HG02642 (cell line): ENCODE measurements around the gene EPHB1.

ENCODE experiments used
- ATAC-seq: cut with Tn5 transposase; IDR thresholded peaks from one replicate; pipeline ENCODE4 v1.9.1; 2021; ENCODE audit warnings: mild to moderate bottlenecking; ENCODE audit not compliant: unreplicated experiment, poor library complexity

EPHB1 gene

DNA sequence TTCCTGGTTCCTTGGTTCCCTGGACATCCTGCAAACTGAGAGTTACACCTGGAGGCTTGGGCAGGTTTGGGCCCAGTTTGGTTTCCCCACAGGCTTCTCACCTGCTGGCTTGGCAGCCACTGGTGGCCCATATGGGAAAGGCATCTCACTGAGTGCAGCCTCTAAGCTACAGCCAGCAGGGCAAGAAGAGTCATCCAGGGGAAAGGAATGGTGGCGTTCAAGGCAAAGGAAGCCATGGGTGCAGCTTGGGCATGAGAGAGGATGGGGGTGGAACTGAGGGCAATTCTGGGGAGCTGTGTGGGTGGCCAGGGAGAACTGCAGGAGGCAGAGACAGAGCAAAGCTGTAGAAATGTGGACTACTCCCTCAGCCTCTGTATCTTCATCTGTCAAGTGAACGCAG is 106.4 kb downstream of the EPHB1 start:
- no peak for ATAC-seq

DNA sequence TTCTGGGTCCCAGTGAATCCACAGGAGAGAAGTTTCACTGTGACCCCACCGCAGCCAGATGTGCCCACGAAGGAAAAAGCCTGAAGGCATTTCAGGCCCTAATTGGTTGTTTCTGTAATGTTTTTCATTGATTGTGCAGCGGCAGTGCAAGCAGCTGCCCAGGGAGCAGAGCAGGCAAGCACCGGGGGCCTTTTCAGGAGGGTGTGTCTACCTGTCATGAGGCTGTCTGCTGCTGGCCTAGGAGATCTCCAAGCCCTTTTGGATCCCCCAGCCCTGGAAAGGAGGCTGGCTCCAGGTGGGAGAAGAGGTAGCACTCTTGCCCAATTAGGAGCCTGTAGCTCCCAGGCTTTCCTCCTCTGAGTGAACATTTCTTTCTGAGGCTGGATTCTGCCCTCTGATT is 108.8 kb downstream of the EPHB1 start:
- ATAC-seq, result peak; percentile 41

- ATAC-seq, result peak; percentile 95
These were observed 109.2 kb downstream of the EPHB1 start for GRCh38 chr3:134904241-134904771.

DNA sequence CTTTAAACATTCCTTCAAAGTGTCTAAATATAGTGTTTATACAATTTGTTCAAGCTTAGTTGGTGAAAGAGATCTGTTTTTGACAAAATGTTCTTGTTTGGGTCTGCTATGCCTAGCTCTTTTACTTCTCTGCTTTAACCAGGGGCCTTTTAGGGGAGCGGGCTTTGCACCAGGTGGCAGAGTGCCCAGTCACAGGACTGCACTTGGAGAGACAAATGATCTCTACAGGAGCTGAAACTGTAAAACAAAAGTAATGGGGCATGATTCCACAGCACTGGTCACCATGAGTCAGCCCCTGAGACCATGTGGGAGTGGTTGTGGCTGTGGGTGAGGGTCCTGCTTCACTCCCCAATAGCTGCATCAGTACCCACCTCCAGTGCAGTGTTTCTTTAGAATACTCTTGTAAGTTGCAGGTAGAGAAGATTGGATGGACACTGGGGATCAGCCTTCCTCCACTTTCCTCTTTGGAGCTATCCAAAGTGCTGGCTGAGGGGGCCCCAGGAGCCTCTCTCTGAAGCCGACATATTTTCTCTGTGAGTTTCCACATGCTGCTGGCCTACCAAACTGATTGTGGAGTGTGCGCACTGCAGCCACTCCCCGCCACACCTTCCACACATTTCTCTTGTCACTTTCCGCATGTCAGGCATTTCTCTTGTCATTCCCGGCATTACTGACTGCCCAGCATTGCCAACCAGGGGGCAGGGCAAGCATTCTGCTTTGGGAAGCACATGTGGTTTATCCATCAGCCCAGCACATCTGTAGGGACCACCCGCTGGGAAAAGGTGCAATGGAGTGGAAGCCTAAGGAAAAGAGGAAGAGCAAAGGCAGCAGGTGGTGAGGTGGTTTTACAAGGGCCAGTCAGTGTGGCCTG is 110.0 kb downstream of the EPHB1 start:
- ATAC-seq, result peak; percentile 20

DNA sequence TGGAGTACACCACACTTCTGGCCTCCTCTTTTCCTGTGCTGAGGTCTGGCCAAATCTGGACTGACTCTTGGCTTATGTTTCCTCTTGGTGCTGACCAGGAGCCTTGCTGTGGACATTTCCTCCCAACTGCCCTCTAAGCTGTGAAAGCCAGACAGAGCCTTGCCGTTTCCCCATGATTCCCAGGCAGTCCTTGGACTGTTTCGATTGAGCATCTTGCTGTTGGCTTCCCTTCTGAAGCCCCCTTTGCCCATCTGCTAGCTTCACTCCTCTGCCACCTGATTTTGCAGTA is 110.5 kb downstream of the EPHB1 start:
- ATAC-seq, result no peak

- no peak for ATAC-seq
These were observed 113.2 kb downstream of the EPHB1 start for GRCh38 chr3:134908271-134908670.

GRCh38 chr3:134910026-134910425 is 115.0 kb downstream of the EPHB1 start:
- no peak for ATAC-seq

DNA sequence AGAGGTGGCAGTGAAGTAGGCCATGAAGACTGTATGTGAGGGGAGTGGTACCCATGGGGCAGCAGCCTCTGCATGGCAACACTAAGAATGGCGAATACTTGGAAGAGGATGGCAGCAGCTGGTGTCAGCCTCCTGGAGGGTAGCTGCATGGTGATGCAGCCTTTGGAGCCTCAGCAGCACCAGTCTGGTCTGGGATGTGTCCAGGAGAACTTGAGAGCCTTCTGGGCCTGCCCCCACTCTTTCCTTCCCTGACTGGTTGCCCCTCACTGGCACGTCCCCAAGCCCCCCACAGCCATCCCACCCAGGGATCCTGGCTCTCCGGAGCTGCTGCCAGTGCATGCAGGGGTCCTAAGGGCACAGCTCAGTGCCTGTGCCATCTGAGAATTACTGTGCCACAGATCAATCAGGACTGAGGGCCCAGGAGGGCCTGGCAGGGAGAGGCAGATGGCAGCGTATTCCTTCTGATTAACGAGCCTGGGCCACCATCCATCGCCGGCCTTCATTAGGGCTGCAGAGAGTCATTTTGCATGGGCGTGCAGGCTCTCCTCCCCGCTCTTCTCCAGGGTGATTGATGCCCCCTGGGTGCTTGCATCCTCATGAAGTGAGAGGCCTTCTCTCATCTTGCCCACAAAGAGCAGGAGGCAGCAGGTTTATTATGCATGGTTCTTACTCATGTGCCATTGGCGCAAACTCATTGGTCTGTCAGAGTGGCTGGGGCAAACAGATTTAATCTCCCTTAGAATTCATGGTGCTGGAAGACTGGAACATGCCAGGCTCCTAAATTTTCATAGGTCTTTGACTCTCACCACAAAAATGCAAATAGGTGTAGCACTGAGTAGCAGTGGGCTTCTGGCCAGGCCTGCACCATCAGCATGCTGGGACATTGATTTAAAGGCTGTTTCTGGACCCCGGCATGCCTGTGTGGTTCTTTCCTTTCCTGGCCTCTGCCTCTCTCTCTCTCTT is 116.8 kb downstream of the EPHB1 start:
- no peak for ATAC-seq

- no peak for ATAC-seq
These were observed 121.4 kb downstream of the EPHB1 start for GRCh38 chr3:134916276-134916961.

- ATAC-seq, result no peak
These were observed 122.6 kb downstream of the EPHB1 start for GRCh38 chr3:134917631-134918030.

DNA sequence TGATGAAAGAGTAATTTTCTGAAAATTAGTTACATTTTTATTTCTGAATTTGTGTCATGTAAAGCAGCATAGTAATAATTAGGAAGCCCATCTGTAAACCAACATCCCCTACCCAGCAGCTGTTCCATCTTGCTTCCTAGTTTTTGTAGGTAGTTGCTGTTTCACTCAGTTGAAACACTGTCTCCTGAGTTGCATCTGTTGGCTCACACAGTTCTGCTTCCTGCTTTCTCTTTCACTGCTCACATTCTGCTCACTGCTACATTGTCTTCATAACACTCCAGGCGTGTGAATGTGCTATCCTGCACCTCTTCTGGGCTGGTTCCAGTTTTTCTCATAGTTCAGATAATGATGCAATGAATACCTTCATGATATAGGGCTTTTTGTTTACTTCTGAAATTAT is 123.4 kb downstream of the EPHB1 start:
- ATAC-seq, result peak; percentile 93

DNA sequence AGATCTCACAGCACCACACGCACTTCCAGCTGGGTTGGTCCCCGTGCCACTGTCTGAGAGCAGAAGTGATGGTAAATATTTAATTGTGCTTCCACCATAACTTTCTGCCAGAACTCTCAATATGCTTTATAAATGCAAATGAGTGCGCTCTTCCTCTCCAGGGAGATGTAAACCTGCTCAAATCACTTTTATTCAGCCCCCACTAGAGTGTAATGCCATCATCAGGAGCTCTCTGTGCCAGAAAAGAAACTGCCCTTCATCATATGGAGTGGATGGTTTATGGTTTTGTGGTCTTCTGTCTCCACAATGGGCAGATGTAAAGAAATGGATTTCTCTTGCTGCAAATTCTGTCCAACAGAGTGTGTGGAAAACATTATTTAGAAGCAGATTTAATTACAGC is 127.0 kb downstream of the EPHB1 start:
- ATAC-seq, result no peak

GRCh38 chr3:134922866-134923265 is 127.8 kb downstream of the EPHB1 start:
- no peak for ATAC-seq

GRCh38 chr3:134923286-134923685 is 128.2 kb downstream of the EPHB1 start:
- no peak for ATAC-seq

DNA sequence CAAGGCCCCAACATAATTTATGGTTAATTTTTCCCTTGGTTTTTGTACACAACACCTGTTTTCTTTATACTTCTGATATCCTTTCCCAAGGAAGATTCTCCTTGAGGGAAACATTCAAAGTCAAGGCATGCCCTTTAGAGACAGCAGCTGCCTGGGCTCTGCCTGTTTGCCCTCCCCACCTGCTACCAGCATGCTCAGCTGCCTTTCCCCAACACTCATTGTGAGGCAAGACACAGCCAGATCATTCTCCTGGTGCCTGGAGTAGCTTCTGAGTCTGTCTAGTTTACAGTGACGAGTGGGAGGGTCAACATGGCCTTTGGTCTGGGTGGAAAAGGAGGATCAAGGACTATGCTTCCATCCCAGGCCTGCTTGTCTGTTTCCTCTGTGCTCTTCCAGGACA is 132.5 kb downstream of the EPHB1 start:
- ATAC-seq, result no peak

DNA sequence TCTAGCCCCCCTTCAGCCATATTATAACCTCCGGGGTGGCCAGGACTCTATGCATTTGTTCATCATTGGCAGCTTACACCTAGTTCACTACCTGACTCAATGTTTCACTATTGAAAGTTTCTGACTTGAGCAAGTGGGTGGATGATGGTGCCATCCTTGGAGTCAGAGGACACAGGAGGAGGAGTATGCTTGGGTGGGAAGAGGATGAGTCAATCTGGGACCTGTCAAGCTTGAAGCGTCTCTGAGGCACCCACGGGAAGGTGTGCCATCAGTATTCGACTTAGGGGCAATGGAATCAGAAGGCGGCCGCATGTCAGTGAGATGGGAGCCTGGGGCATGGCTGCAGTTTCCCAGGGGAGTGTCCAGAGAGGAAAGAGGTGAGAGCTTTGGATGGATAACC is 133.3 kb downstream of the EPHB1 start:
- ATAC-seq, result no peak

GRCh38 chr3:134928819-134929218 is 133.8 kb downstream of the EPHB1 start:
- no peak for ATAC-seq

- peak; percentile 55 for ATAC-seq
These were observed 134.9 kb downstream of the EPHB1 start for GRCh38 chr3:134929976-134930375.

DNA sequence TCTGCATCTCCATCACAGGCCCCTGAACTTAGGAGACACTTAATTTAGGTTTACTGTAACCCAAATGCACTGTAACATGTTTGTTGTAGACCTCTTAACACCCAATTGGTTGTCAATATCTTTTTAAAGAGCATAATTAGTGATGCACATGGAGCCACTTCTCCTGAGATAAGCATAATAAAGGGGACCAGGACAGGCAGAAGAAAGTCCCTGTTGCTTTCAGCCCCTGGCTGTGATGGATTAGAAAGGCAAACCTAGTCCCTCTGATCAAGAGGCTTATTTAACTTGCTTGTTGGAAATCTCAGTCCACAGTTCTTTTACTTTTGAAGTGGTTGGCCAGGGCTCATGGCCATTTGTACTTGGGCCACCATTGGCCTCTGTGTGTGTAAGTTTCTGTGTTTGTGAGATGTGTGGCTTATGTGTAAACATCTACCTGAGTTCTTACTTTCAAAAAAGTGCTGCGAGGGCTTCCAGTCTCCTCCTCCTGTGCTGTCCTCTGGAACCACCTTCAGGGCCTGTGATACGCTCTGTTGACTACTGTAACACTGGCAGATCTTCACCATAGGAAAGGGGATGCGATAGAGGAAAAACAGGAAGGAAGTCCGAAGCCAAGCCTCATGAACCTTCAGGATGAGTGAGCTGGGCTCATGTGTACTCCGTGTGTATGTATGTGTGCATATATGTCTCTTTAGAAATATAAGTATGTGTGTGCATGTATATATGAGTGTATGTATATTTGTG is 136.2 kb downstream of the EPHB1 start:
- no peak for ATAC-seq

- ATAC-seq, result no peak
These were observed 137.0 kb downstream of the EPHB1 start for GRCh38 chr3:134932035-134932434.
